Posterior vena cava (tissue), 2 donors: ENCODE results near the gene PMVK. TPM values are rescaled to one million over a fixed set of nuclear protein-coding genes. Genes with fewer than 3 reads are reported as not detected.
"Not testable (repeated sequence)": the region's sequence is repeated elsewhere in the genome, so short reads cannot be mapped to it uniquely, and the experiment has no call there.

Source experiments
- DNase-seq: peaks from one replicate; pipeline ENCODE4 v3.0.0-alpha.2; 2020; ENCODE audit warnings: low spot score
- intact Hi-C, 2 donors: fragments of 100-400 bp; cut with DNase I; formaldehyde crosslinking; loops; one replicate each; pipeline versions ENCODE4 v1.14.1 to v1.14.2; 2022 to 2023
- total RNA-seq, 2 donors: library from RNA; stranded (reverse); fragmentation: NEBNext Ultra II Directional; extraction: Animal tissue kit (Norgen Biotek cat#: 25700); gene quantifications; one replicate each; pipeline ENCODE4 v1.2.1, GENCODE V29; 2021
- donor health status: DM: yes; HTN: yes; CAD: no.
- donor health status: DM: yes; HTN: yes; CAD: no.

Gene PMVK
- total RNA-seq, 2 donors from 2014 or later: 26.5 to 31.5 TPM

DNA sequence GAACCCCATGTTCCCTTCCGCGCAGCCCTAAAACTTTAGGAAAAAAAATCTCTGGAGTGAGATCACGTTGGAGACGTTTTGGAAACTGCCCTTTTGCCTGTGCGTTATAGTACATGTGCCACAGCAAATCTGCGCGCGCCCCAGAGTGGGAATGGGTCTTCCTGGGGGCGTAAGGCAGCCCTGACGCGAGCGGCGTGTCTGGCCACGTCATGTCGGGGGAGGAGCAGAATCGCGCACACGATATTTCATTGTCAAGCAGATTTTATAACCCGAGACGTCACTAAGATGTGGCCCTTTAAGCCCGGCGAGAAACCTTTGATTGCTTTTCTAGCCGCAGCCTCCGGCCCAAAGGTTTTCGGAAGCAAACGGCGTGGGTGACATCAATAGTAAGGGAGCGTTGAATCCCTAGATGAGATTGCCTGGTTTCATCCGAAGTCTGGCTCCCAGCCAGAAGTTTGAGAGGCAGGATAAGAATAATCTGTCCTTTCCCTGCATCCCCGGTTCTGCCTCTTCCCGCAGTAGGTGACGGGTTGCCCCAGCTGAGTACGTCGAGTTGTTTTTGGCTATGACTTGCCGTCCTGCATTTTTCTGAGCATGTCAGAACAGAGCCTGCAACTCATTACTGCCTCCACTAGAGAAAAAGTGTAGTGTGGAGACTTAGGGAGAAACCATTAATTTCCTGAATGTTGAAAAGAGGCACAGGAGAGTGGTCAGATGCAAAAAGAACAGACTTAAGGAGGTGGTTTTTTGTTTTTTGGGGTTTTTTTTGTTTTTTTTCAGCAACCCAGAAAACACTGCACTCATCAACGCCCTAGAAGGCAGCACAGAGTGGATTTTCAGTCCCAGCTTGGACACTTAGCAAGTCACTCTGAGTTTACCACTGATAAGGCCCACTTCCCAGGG lies 817 bp upstream of the PMVK start:
- peak; percentile 97 for DNase-seq
- intact Hi-C loops: no loop called here

- intact Hi-C loops: no loop called here
- DNase-seq: no peak
These were observed 567 bp downstream of the PMVK start for GRCh38 chr1:154935749-154936554.

DNA sequence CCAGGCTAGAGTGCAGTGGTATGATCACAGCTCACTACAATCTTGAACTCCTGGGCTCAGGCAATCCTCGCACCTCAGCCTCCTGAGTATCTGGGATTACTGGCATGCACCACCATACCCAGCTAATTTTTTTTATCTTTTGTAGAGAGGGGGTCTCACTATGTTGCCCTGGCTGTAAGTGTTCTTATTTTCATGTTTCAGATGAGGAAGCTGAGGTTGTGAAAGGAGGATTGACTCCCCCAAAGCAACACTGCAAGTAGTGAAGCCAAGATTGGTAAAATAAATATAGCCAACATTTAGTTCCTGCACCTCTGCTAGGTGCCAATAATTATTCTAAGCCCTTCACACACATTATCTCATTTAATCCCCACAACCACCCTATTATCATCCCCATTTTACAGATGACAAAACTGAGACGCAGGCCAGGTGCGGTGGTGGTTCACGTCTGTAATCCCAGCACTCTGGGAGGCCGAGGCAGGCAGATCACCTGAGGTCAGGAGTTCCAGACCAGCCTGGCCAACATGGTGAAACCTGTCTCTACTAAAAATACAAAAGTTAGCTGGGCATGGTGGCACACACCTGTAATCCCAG lies 2.1 kb downstream of the PMVK start:
- intact Hi-C loops: no loop called here
- no peak for DNase-seq

DNA sequence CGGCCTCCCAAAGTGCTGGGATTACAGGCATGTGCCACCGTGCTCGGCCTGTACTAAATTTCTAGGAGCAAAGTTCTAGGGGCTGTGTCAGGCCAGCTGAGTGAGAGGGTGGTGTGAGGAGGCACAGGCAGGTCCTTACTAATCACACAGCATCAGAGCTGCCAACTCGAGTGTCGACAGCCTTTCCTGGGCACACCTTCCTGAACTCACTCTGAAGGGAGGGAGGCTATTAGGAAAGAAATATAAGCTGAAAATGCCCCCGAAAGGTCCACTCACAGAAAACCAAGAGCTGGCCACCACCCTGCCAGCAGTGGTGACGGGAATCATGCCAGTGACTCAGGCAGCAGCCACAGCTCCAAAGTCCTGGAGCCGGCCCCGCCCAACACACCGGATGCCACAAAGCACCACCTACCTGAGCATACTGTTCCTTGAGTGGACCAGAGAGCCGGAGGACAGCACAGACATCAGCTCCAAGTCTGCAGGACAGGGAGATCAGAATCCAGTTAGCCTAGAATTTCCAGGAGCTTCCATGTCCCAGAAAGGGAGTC lies 4.5 kb downstream of the PMVK start:
- no peak for DNase-seq
- intact Hi-C loops: no loop called here

- DNase-seq: no peak
- intact Hi-C loops: no loop called here
These were observed 10.3 kb downstream of the PMVK start for GRCh38 chr1:154926201-154926600.

DNA sequence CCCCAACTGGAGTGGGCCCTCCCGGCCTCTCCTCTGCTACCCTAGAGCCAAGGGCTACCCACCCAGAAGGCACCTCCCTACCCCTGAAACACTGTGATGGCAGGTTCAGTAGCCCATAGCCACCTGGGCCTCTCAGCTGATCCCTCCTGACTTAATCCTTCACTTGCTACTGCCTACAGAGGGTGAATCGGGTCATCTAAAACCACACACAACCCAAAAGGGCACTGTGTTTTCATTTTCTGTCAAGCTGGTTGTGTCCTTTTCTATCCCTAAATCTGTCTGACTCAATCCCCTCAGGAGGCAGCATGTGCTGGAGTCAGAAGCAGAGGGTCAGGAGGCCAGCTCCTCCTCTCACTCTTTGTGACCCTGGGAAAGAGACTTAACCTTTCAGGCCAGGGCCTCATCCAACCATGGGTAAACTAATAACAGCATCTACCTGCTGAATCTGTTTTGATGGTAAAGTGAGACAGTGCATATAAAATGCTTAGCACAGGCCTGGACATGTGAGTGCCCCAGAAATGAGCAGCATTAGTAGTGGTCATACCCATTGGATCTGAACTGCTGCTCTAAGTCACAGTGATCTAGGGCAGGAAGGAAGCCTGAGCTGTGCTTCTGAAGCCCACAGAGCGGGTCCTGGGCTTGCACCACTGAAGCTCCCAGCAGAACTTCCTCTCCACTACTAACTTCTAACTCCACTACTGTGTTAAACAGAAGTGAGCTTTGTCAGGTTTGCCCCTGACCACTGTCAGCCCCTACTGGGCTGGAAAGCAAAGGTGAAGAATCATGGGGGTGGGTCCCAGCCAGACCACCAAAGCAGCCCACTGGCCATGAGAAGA lies 11.0 kb downstream of the PMVK start:
- intact Hi-C loops: no loop called here
- DNase-seq: no peak

DNA sequence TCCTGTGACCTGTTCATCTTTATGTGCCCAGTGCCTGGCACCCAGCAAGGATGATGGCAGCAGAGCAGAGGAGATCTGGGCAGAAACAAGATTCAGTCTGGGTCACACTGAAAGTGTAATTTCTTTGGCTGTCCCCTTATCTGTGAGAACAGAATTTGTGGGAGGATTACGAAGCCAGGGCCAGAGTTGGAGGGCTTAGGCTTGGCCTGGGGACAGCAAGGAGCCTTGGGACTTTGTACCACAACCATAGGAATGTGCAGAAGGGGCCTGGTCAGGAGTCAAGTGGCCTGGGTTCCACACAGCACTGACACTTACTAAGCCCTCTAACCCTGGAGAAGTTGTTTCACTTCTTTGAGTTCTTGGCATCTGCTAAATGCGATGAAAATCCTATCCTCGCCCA lies 12.8 kb downstream of the PMVK start:
- DNase-seq: no peak
- intact Hi-C loops: no loop called here

DNA sequence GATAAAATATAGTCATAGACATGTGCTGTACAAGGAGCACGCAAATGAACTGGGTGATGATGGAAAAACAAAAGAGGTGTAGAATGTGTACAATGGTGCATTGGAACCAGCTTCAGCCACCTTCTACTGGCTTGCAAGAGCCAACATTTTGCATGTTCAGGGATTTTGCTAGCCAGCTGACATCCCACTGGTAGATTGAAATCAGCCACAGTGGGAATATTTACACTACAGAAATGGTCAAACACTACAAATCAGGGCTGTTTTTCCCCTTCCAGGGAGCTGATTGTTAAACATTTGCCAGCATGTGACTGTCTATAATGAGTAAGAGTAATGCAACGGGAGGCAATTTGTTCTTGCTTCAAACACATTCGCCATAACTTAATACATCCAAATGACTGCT lies 23.2 kb downstream of the PMVK start:
- DNase-seq: no peak
- intact Hi-C loops: no loop called here

GRCh38 chr1:154912755-154913154 lies 23.8 kb downstream of the PMVK start:
- intact Hi-C loops: no loop called here
- DNase-seq: peak; percentile 5

DNA sequence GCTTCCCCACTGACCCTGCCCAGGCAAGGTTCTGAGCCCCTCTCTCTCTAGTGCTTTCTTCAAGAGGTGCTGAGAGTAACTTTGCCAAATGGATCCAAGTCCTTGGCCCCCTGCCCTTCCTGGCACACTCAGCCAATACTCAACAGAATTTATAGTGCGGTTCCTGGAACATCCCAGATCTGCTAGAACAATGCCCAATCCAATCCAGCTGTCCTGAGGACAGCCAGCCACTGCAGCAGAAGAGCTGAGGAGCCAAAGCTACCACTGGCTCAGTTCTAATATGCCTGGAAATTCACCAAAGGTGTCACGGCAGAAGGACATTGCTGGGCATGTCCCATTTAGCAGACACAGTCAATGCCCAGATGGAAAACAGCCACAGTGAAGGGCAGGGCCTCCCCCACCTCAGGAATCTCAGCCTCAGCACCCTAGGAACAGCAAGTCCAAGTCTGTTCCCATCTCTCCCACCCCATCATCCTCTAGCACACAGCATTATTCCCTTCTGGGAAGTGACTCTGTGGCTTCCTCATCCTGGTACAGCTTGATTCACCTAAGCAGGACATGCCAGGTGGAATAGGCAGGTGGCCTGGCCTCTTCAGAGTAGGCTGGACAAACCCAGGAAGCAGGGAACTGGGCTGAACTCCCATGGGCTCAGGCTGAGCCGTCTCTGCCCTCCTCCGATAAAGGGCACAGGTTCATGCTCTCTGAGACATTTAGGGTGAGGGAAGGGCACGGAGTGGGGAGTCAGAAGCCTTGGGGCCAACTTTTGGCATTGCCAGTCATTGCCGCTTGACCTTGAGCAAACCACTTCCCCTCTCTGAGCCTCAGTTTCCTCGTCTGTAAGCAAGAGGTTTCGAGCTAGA lies 24.6 kb downstream of the PMVK start:
- peak; percentile 55 for DNase-seq
- intact Hi-C loops: no loop called here

GRCh38 chr1:154910851-154911250 lies 25.7 kb downstream of the PMVK start:
- DNase-seq: peak; percentile 37
- intact Hi-C loops: no loop called here

DNA sequence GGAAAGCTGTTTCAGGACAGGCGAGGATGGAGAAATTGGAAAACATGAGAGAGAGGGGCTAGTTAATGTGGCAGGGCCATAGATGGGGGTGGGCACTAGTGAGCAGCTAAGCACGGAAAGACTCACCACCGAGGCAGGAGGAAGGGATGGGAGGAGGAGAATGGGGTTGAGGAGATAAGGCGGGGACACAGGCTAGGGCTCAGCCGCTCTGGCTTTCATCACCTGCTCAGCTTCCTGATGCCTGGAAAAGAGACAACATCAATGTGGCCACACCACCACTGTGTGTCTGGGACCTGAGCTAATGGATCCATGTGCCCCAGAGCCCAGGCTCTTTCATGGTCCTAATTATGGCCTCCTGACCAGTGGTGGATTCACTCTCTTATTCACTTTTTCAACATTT lies 27.6 kb downstream of the PMVK start:
- intact Hi-C loops: no loop called here
- no peak for DNase-seq

DNA sequence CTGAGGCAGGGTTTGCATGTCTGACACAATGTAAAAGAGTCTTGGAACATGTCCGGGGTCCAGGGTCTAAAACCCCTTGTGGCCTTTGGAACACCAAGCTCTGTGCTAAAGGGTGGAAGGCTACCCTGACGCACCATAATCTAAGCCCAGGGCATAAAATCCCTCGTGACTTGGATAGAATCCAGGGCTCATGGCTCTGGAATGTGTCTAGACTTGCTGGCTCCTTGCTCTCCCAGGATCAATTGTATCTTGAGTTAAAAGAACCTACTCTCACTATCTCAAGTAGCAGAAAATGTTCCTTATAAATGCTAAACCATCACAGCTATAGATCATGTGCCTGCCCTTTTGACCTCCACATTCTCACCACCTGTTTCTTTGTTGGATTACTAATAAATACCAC lies 28.4 kb downstream of the PMVK start:
- DNase-seq, intact Hi-C loops: not testable (repeated sequence)

DNA sequence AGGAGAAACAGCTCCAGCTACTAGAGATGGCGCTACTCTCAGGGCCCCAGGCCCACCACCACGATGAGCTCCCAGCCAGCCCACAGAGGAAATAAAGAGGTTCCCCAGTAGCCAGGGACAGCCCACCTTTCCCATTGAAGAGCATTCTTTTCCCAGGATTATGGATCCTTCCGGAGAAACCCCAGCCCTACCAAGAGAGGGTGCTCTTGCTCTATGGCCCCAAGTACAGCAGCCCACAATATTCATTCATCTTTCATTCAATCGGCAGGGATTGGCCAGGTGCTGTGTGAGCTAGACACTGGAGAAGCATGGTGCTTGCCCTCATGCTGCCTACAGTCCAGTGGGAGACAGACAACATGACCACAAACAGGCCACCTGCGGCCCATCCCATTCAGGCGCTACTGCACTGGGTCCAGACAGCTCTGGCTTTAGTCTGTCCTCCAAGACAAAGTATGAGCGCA lies 29.9 kb downstream of the PMVK start:
- intact Hi-C loops: no loop called here
- DNase-seq: no peak

DNA sequence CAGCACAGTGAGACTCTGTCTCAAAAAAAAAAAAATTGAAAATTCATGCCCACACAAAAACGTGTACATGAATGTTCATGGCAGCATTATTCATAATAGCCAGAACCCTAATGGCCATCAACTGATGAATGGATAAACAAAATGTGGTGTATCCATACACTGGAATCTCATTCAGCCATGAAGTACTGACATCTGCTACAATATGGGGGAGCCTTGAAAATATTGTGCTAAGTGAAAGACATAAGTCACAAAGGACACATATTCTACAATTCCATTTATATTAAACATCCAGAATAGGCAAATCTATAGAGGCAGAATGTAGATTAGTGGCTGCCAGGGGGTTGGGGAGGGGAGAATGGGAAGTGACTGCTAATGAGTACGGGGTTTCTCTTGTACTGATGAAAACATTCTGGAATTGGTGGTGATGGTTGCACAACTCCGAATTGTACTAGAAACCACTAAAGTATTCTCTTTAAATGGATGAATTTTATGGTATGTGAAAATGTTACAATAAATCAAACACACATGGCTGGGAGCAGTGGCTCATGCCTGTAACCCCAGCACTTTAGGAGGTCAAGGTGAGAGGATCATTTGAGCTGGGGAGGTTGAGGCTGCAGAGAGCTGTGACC lies 33.5 kb downstream of the PMVK start:
- DNase-seq: no peak
- intact Hi-C loops: no loop called here

- intact Hi-C loops: no loop called here
- DNase-seq: no peak
These were observed 34.9 kb downstream of the PMVK start for GRCh38 chr1:154901591-154901990.

GRCh38 chr1:154899041-154899440 lies 37.5 kb downstream of the PMVK start:
- no peak for DNase-seq
- intact Hi-C loops: no loop called here
